GM21526 (cell line): ENCODE data around the gene CD4.

ENCODE experiments used
- ATAC-seq: cut with Tn5 transposase; IDR thresholded peaks from one replicate; pipeline ENCODE4 v1.9.1; 2021; ENCODE audit warnings: moderate library complexity; ENCODE audit not compliant: unreplicated experiment, low FRiP score

CD4 gene

DNA sequence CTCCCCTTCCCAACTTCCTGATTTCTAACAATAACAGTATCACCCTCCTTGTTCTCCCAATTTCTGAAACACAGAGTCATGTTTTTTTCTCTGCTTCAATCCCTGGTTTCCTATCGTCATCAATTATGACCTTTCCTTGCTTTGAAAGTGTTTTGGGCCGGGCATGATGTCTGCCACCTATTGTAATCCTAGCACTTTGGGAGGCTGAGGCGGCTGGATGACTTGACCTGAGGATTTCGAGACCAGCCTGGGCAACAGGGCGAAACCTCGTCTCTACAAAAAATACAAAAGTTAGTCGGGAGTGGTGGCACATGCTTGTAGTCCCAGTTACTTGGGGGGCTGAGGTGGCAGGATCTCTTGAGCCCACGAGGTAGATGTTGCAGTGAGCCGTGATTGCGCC, 19.7 kb downstream of the CD4 start:
- ATAC-seq: no peak

DNA sequence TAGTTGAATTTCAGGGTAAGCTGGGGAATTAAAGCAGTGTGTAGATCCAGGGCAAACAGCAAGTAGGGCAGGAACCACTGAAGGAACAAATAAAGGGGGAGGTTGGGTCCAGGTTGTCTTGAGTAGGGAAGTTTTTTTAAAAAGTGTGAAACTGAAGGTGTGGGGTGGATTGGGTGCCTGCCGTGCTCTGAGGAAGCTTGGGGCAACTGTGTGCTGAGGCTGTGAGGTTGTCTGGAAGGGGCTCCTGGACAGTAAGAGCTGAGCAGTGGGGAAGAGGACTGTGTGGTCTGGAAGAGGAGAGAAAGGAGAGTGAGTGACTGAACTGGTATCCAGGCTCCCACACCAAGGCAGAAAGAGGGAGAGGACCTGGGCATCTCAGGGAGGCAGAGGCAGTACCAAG, 21.4 kb downstream of the CD4 start:
- ATAC-seq: no peak

DNA sequence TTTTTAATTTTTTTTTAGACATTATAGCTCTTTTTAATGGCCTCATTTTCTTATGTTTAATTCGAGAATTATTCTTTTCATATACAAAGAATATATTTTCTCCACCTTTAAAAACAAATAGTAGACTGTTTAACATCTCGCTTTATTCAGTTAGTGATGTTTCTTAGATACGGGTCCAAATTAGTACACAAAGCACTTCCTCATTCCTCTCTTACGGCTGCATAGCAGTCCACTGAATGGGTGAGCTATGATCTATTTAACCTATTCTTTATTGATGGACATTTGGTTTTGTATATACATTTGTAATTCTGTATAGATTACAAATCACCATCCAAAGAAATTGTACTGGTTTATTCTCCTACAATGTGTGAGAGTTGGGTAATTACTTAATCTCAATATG, 24.0 kb downstream of the CD4 start:
- ATAC-seq: no peak

DNA sequence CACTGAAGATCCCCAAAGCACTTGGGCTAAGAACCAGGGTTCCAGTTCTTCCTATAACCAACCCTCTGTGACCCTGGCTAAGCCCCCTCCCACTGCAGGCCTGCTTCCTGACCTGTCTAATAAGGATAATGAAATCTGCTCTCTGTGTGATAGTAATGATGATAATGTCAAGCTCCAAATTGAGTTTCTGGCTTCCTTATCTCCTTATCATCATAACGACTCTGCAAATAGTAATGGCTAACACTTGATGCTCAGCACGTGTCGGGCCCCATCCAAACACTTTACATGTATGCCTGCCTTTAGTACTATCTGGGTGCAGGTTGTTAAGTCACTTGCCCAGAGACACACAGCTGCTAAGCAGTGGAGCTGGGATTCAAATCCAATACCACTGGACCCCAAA, 27.3 kb downstream of the CD4 start:
- no peak for ATAC-seq

DNA sequence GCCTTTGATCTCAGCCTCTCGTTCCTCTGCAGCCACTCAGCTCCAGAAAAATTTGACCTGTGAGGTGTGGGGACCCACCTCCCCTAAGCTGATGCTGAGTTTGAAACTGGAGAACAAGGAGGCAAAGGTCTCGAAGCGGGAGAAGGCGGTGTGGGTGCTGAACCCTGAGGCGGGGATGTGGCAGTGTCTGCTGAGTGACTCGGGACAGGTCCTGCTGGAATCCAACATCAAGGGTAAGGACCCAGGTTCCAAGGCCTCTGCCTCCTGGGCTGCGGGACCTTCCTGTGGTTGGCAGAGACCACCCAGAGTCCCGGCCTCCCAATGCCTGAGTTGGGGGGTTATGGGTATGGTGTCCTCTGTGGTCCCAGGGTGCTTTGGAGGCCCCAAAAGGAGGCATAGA, 27.8 kb downstream of the CD4 start:
- ATAC-seq: no peak

DNA sequence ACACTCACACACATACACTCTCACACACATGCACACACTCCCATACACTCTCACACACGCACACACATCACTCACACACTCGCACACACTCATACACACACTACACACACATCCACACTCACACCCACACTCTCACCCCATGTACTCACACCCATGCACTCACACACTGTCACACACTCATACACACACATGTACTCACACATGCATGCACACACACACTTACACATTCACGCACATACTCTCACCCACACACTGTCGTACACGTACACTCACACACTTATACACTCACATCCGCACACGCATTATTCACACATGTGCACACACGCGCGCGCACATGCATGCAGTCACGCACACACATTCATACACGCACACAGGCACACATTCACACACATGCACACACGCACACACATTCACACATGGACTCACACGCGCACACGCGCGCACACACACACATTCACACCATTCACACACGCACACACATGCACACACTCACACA, 28.4 kb downstream of the CD4 start:
- ATAC-seq: no peak

DNA sequence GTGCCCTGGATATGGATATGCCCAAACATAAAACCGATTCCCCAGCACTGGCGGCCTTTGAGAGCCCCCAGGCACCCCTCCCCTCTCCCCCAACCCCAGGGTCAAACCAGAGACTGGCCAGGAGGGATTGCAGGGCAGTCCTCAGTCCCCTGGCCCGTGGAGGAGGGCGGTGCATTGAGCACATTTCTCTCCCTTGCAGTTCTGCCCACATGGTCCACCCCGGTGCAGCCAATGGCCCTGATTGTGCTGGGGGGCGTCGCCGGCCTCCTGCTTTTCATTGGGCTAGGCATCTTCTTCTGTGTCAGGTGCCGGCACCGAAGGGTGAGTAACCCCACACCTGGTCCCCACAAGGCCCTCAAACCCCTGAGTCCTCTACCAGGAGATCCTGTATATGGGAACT, 28.9 kb downstream of the CD4 start:
- ATAC-seq: no peak

DNA sequence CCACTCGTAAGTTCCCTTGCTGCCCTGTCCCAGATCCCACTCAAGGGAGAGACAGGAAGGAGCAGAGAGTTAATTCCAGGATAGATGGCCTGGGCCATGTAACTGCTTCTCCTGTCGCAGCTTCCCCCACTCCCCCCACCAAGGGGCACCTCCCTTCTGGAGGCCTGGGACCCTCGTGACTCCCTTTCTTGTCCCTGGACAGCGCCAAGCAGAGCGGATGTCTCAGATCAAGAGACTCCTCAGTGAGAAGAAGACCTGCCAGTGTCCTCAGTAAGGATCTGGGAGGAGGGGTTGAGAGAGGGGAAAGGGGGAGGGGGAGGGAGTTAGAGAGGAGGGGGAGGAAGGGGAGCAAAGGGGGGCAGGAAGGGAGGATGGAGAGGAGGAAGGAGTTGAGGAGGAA, 29.3 kb downstream of the CD4 start:
- no peak for ATAC-seq

DNA sequence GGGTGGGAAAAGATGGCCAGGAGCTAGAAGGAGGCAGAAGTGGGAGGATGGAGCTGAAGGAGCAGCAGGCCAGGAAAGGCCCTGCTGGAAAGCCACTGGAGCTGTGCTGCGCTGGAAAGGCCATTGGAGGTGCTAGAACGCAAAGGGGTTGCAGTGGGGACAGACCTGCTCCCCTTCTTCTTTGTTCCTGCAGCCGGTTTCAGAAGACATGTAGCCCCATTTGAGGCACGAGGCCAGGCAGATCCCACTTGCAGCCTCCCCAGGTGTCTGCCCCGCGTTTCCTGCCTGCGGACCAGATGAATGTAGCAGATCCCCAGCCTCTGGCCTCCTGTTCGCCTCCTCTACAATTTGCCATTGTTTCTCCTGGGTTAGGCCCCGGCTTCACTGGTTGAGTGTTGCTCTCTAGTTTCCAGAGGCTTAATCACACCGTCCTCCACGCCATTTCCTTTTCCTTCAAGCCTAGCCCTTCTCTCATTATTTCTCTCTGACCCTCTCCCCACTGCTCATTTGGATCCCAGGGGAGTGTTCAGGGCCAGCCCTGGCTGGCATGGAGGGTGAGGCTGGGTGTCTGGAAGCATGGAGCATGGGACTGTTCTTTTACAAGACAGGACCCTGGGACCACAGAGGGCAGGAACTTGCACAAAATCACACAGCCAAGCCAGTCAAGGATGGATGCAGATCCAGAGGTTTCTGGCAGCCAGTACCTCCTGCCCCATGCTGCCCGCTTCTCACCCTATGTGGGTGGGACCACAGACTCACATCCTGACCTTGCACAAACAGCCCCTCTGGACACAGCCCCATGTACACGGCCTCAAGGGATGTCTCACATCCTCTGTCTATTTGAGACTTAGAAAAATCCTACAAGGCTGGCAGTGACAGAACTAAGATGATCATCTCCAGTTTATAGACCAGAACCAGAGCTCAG, 30.0 kb downstream of the CD4 start:
- ATAC-seq: no peak

DNA sequence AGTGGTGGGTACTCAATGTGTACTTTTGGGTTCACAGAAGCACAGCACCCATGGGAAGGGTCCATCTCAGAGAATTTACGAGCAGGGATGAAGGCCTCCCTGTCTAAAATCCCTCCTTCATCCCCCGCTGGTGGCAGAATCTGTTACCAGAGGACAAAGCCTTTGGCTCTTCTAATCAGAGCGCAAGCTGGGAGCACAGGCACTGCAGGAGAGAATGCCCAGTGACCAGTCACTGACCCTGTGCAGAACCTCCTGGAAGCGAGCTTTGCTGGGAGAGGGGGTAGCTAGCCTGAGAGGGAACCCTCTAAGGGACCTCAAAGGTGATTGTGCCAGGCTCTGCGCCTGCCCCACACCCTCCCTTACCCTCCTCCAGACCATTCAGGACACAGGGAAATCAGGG, 30.8 kb downstream of the CD4 start:
- ATAC-seq: no peak

DNA sequence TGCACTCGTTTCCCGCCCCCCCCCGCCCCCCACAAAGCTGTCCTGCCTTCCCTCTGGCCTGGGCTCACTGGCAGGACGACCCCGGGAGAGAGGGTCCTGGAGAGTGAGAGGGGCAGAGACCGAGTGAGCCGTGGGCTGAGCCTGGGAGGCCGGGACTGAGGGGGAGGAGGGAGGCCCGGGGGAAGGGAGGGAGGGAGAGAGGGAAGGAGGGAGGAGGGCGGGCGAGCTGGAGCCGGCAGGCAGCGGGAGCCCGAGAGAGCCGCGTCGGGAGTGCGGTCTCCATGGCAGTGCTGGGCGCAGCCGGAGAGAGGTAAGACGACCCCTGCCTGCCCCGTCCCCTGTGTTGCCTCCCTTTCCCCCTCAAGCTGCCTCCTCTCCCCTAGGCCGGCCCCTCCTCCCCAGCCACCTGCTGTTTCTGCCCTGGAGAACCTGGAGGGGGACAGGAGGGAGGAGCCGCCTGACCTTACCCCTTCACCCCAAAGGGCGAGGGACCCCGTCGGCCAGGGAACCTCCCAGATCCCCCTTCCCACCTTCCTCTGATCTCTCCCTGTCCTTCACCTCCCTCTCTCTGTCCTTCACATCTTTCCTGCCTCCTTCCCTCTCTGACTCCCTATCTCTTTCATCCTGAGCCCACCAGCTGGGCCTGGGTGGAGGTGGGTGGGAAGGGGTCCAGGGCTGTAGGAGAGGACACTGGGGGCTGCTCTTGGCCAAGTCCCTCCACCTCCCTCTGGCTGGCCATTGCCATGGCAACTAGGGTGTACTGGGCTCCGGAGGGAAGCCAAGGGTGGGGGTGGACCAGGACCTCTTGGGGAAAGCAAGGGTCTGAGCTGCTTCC, 32.5 kb downstream of the CD4 start, which contains the start of gene GPR162:
Gene GPR162, plus strand, starts transcription at position 231 of the 835 bp plus-strand sequence. CDS start 2,078 bp downstream, outside the sequence.
- ATAC-seq: no peak

DNA sequence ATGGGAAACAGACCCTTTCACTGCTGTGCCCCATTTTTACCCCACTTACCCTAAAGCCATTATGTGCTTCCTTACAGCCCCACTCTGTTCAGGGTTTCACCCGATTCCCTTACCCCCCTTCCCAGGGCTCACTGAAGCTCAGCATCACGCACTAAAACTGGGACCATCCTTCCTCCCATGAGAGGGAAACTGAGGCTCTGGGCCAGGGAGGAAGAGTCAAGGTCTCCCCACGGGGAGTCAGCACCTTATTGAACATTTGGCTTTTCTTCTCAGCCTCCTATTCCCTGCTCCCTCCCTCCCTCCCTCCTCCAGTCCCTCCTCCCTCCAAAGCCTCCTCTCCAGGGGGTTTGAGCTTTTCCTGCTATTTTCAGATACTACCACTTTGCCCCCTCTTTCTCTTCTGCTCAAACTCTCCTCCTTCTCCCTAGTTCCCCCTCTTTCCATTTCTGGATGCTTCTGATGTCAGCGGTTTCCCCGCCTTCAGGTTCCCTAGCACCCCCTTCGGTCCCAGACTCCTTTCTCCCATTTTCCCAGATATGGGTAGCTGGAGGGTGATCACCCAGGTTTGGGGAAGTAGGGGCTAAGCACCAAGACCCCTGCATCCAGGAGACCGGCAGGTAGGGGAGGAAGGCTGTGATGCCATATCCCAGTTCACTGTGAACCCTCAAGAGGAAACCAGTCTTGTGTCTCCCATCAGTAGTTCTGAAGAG, 33.3 kb downstream of the CD4 start:
- ATAC-seq: no peak

DNA sequence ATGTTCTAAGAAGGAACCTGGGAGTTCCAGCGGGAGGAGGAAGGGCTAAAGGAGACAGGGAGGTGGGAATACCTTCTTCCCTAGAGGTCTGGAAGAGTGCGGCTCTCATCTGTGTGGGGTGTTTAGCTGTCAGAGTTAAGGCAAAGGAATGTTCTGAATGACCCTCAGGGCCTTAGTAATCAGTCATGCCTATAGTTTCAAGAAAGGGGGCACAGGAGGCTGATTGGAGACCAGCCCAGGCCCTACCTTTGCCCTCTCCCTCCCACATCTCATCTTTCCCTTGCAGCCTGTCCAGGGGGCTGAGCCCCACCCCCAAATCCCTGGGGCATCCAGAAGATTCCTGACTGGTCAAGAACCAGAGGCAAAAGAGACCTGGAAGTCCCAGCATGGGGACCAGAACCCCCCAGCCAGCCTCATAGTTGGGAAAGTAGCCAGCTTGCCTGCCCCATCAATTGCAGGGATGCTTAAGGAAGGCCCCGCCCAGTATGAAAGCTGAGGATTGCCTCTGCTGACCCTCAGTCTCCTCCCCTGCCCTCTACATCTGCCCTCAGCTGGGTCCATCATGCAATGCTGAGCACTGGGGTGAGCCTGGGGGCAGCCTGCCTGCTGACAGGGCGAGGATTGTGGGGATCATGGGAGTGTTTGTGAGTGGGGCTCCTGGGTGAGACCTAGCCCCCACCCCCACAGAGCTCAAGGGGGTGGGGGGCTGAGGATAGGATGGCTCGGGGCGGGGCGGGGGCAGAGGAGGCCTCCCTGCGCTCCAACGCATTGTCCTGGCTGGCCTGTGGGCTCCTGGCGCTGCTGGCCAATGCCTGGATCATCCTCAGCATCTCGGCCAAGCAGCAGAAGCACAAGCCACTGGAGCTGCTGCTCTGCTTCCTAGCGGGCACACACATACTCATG, 34.1 kb downstream of the CD4 start:
- ATAC-seq: no peak

DNA sequence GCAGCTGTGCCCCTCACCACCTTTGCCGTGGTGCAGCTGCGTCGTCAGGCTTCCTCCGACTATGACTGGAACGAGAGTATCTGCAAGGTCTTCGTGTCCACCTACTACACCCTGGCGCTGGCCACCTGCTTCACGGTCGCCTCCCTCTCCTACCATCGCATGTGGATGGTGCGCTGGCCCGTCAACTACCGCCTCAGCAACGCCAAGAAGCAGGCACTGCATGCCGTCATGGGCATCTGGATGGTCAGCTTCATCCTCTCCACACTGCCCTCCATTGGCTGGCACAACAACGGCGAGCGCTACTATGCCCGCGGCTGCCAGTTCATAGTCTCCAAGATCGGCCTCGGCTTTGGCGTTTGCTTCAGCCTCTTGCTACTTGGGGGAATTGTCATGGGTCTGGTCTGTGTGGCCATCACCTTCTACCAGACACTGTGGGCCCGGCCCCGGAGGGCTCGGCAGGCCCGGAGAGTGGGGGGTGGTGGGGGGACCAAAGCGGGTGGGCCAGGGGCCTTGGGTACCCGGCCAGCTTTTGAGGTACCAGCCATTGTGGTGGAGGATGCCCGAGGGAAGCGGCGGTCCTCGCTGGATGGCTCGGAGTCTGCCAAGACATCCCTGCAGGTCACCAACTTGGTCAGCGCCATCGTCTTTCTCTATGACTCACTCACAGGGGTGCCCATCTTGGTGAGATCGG, 34.9 kb downstream of the CD4 start:
- ATAC-seq: no peak

DNA sequence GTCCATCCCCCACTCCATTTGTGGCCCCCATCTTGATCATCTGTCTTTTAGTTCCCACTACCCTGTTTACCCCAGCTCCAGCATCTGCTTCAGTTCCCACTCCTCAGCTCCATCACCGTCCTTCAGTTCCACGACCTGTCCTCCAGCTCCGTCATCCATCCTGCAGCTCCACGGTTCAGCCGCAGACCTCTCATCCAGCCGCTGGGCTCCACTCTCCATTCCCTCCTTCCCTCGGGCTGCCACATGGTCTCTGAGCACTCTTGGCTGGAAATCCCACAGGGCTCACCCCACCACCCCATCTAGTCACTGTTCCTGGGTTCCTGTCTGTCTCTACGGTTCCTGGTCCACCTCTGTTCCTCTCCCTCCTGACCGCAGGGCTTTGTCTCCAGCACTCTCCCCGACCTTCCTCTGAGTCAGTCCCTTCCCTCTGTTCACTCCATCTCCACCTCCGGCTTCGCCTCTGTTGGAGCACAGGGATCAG, 35.6 kb downstream of the CD4 start:
- ATAC-seq: no peak

DNA sequence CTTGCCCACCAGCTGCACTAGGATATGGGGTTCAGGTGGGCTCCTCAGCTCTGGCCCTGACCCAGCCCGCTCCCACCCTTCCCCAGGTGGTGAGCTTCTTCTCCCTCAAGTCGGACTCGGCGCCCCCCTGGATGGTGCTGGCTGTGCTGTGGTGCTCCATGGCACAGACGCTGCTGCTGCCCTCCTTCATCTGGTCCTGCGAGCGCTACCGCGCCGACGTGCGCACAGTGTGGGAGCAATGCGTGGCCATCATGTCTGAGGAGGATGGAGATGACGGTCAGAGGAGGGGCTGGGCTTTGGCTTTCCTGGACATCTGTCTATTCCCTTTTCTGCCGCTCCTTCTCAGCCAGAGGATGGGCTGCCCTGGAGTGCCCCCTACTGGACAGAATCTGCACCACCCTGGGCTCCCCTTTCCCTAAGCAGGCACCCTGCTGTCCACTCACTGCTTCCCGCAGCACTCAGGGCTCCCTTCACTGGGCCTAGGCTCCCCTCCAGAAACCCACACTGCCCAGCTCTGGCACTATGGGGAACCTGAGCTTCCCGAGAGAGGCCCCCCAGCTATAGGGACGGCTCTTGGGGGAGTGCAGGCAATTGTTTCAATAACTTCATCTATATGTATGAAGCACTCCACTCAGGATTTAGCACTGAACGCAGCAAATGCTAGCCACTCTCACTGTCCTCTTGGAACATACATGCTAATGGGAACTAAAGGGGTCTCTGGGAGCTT, 36.2 kb downstream of the CD4 start:
- no peak for ATAC-seq

DNA sequence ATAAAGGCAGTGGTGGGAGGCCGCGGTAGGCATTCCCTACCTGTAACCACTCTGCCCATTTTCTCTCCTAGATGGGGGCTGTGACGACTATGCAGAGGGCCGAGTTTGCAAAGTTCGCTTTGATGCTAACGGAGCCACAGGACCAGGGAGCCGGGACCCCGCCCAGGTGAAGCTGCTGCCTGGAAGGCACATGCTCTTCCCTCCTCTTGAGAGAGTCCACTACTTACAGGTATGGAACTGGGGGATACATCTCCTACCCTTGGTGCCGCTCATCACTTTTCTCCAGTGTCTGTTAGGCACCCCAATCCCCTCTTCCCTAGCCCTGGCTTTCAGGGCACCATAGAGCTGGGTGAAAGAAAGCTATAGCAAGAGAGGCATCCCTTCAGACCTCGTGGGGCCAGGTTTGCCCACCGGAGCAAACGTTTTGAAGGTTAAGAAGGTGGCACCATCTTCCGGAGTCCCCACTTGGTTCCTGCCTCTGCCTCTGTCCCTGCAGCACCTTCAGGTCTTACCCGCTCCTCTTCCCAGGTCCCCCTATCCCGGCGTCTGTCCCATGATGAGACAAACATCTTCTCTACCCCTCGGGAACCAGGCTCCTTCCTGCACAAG, 36.9 kb downstream of the CD4 start:
- no peak for ATAC-seq
